IMR-90 (cell line): Measurements from ENCODE around the gene SEC22A. TPM values are rescaled to one million over a fixed set of nuclear protein-coding genes. Genes with fewer than 3 reads are reported as not detected.

ENCODE experiments used
- ATAC-seq: fragments of 200-7000 bp; cut with Tn5 transposase; 2 replicates; pipeline ENCODE4 v1.9.1; 2020; ENCODE audit warnings: low read depth, mild to moderate bottlenecking, moderate library complexity
- BruUV-seq: library from RNA; stranded (reverse); fragments of 400-500 nt; replicated peaks from 2 replicates; lab custom pipeline; 2021; lab: Mats Ljungman, UMichigan
- CTCF ChIA-PET: fragments of 300-600 bp; formaldehyde crosslinking; extraction: SDS; loops from one replicate; lab custom pipeline; 2021; ENCODE audit warnings: antibody characterized with exemption; lab: Yijun Ruan, JAX
- POLR2A ChIA-PET: fragments of 300-600 bp; sonication (Branson Sonifier 250); formaldehyde crosslinking; loops from one replicate; lab custom pipeline; 2022; ENCODE audit warnings: antibody characterized with exemption; ENCODE audit not compliant: unreplicated experiment; lab: Charles Lee
- DNase-seq: peaks from one replicate; pipeline ENCODE4 v3.0.0; 2013
- H2AFZ ChIP-seq: replicated peaks from 2 replicates; pipeline ENCODE3; 2013; ENCODE audit warnings: low read length, mild to moderate bottlenecking; ENCODE audit not compliant: poor library complexity
- H2AK5ac ChIP-seq: 2 replicates; pipeline ENCODE4 v1.6.1; 2013; ENCODE audit warnings: low read depth, low read length, inconsistent platforms
- H2AK9ac ChIP-seq: replicated peaks from 2 replicates; pipeline ENCODE3; 2013; ENCODE audit warnings: mild to moderate bottlenecking, low read depth, low read length, moderate library complexity; ENCODE audit not compliant: poor library complexity
- H2BK120ac ChIP-seq: 2 replicates; pipeline ENCODE4 v1.6.1; 2013; ENCODE audit warnings: low read depth, low read length, inconsistent platforms
- H2BK15ac ChIP-seq: 3 replicates; pipeline ENCODE4 v1.6.1; 2013; ENCODE audit warnings: low read depth, low read length, inconsistent platforms
- H2BK20ac ChIP-seq: 2 replicates; pipeline ENCODE4 v1.6.1; 2013; ENCODE audit warnings: low read depth, mild to moderate bottlenecking, inconsistent platforms, low read length, moderate library complexity
- H2BK5ac ChIP-seq: 2 replicates; pipeline ENCODE4 v1.6.1; 2013; ENCODE audit warnings: mild to moderate bottlenecking, low read depth, low read length, inconsistent platforms; ENCODE audit not compliant: poor library complexity, severe bottlenecking
- H3K14ac ChIP-seq: replicated peaks from 2 replicates; pipeline ENCODE4 v1.6.1; 2013; ENCODE audit warnings: low read depth, low read length, inconsistent platforms
- H3K18ac ChIP-seq: 2 replicates; pipeline ENCODE4 v1.6.1; 2013; ENCODE audit warnings: low read depth, low read length, control low read depth
- H3K23ac ChIP-seq: 2 replicates; pipeline ENCODE4 v1.6.1; 2013; ENCODE audit warnings: low read depth, low read length, inconsistent platforms
- H3K27ac ChIP-seq: 2 replicates; pipeline ENCODE4 v1.5.1; 2013; ENCODE audit warnings: mild to moderate bottlenecking, control low read depth, low read length; ENCODE audit not compliant: insufficient read depth
- H3K27me3 ChIP-seq: 2 replicates; pipeline ENCODE4 v1.6.1; 2013; ENCODE audit warnings: low read length; ENCODE audit not compliant: control insufficient read depth, insufficient read depth
- H3K36me3 ChIP-seq: 2 replicates; pipeline ENCODE4 v1.6.1; 2013; ENCODE audit warnings: low read length, mixed read lengths; ENCODE audit not compliant: control insufficient read depth, insufficient read depth
- H3K4ac ChIP-seq: 2 replicates; pipeline ENCODE4 v1.6.1; 2013; ENCODE audit warnings: low read depth, low read length, inconsistent platforms
- H3K4me1 ChIP-seq: 2 replicates; pipeline ENCODE4 v1.6.1; 2013; ENCODE audit warnings: low read length, mixed read lengths; ENCODE audit not compliant: control insufficient read depth, insufficient read depth
- H3K4me2 ChIP-seq: 2 replicates; pipeline ENCODE4 v1.6.1; 2013; ENCODE audit warnings: low read depth, mild to moderate bottlenecking, control low read depth, low read length, moderate library complexity
- H3K4me3 ChIP-seq: 2 replicates; pipeline ENCODE4 v1.5.1; 2013; ENCODE audit warnings: low read depth, mild to moderate bottlenecking, control low read depth, low read length, moderate library complexity; ENCODE audit not compliant: insufficient read depth
- H3K56ac ChIP-seq: 2 replicates; pipeline ENCODE4 v1.6.1; 2013; ENCODE audit warnings: low read length, inconsistent platforms; ENCODE audit not compliant: insufficient read depth; ENCODE audit errors: extremely low read depth
- H3K79me1 ChIP-seq, 2 experiments: 2 replicates each; pipeline ENCODE4 v1.6.1; 2013; ENCODE audit warnings: low read length in 2 of 2, inconsistent platforms in 1 of 2, low read depth in 1 of 2
- H3K9ac ChIP-seq: 2 replicates; pipeline ENCODE4 v1.6.1; 2013; ENCODE audit warnings: low read depth, low read length, control low read depth
- H3K9me1 ChIP-seq: 2 replicates; pipeline ENCODE4 v1.6.1; 2013; ENCODE audit warnings: low read length, inconsistent platforms; ENCODE audit not compliant: insufficient read depth
- H3K9me3 ChIP-seq: 2 replicates; pipeline ENCODE4 v1.6.1; 2013; ENCODE audit warnings: low read length; ENCODE audit not compliant: control insufficient read depth, insufficient read depth
- H4K20me1 ChIP-seq: 2 replicates; pipeline ENCODE4 v1.6.1; 2013; ENCODE audit warnings: low read length, inconsistent platforms; ENCODE audit not compliant: insufficient read depth
- H4K5ac ChIP-seq: 2 replicates; pipeline ENCODE4 v1.6.1; 2013; ENCODE audit warnings: mild to moderate bottlenecking, low read depth, low read length, control low read depth
- H4K8ac ChIP-seq, 2 experiments: 2 replicates each; pipeline ENCODE4 v1.6.1; 2013; ENCODE audit warnings: low read depth in 2 of 2, low read length in 2 of 2, control low read depth in 1 of 2, inconsistent platforms in 1 of 2
- H4K91ac ChIP-seq: 2 replicates; pipeline ENCODE4 v1.6.1; 2013; ENCODE audit warnings: low read depth, low read length, inconsistent platforms; ENCODE audit not compliant: insufficient read depth
- CTCF ChIP-seq: conservative IDR thresholded peaks from 2 replicates; pipeline ENCODE4 v1.5.1; 2012; ENCODE audit warnings: mild to moderate bottlenecking, low read depth, low read length, improper control_type of control experiment
- FOS ChIP-seq: fragments of 150-350 bp; IDR thresholded peaks from 2 replicates; pipeline ENCODE4 v1.6.1; 2016; ENCODE audit warnings: low read depth, low read length
- RAD21 ChIP-seq: IDR thresholded peaks from 2 replicates; pipeline ENCODE4 v1.6.1; 2012; ENCODE audit warnings: low read length, improper control_type of control experiment
- SMC3 ChIP-seq: fragments of 150-350 bp; IDR thresholded peaks from 2 replicates; pipeline ENCODE4 v1.6.1; 2016; ENCODE audit warnings: low read depth, mild to moderate bottlenecking, antibody characterized with exemption, low read length, moderate library complexity
- USF2 ChIP-seq: fragments of 150-350 bp; IDR thresholded peaks from 2 replicates; pipeline ENCODE4 v1.6.1; 2017; ENCODE audit warnings: mild to moderate bottlenecking, antibody characterized with exemption, low read length, low read depth
- WGBS, 2 experiments: methylation state at CpG; one replicate each; pipeline versions ENCODE4 v1.1.5 to v1.1.7; 2013; ENCODE audit warnings: missing lambda C conversion rate in 2 of 2; ENCODE audit not compliant: insufficient read length in 1 of 2; ENCODE audit errors: extremely low coverage in 2 of 2; 5-methylcytosine and 5-hydroxymethylcytosine counted together
- dilution Hi-C: fragments of 300-500 bp; cut with HindIII; formaldehyde crosslinking; loops from one replicate; pipeline ENCODE4 v1.14.3; 2018; ENCODE audit warnings: low sequenced_read_pairs; ENCODE audit not compliant: unreplicated experiment
- in situ Hi-C: fragments of 300-500 bp; cut with MboI; formaldehyde crosslinking; loops from 3 replicates; pipeline ENCODE4 v1.14.3; 2019; ENCODE audit warnings: low sequenced_read_pairs, inconsistent platforms, mixed read lengths
- intact Hi-C: fragments of 100-400 bp; cut with micrococcal nuclease; formaldehyde crosslinking; loops from 2 replicates; pipeline ENCODE4 v1.10.0; 2022
- polyA plus RNA-seq, 3 experiments: library from polyadenylated mRNA; depleted of rRNA; stranded (reverse); fragments of >200 nt; gene quantifications; 2 replicates each; pipeline ENCODE4 v1.2.3, GENCODE V29; 2012; ENCODE audit warnings: low replicate concordance in 1 of 3
- total RNA-seq: library from RNA; depleted of rRNA; stranded (reverse); fragments of >200 nt; gene quantifications from 2 replicates; pipeline ENCODE4 v1.2.3, GENCODE V29; 2012

The SEC22A gene
- total and polyA plus RNA-seq, 2 of the 4 experiments (the other 2 are of a cell fraction): 17.5 to 36.0 TPM

- Histone ChIP-seq H3K23ac (no peak overlapping the region), H3K18ac (no peak overlapping the region), H3K9me3 (no peaks in the 10 kb centered on the region), H3K27ac (no peak overlapping the region), H2AFZ (no peak overlapping the region), H2BK5ac (no peak overlapping the region), H2AK5ac (no peak overlapping the region), H2BK120ac (no peak overlapping the region), H4K8ac (no peak overlapping the region), H3K9me1 (no peaks in the 10 kb centered on the region), H3K79me1 (no peaks in the 10 kb centered on the region), H2AK9ac (no peak overlapping the region), H2BK20ac (no peak overlapping the region), H4K20me1 (no peaks in the 10 kb centered on the region), H3K4me2 (peak overlapping the region; percentile 32; the same call in 1 of the 2 replicates), H3K27me3 (no peaks in the 10 kb centered on the region), H3K4ac (no peak overlapping the region), H3K56ac (no peak overlapping the region), H4K5ac (no peak overlapping the region), H3K4me1 (no peaks in the 10 kb centered on the region), H4K91ac (no peak overlapping the region), H3K14ac (no peak overlapping the region), H3K36me3 (no peaks in the 10 kb centered on the region), H2BK15ac (no peak overlapping the region), H3K9ac (no peak overlapping the region), H3K4me3 (no peak overlapping the region)
- DNase-seq: peak; percentile 19
- dilution Hi-C loops: no loop called here
- peak; percentile 96 for ATAC-seq
- intact Hi-C loops: loop anchor here (2.0 kb wide), 1 partner anchor 252 kb away; no protein-coding TSS in a partner anchor
- ChIA-PET POLR2A (no interaction called here), CTCF (interaction anchor here (0.7 kb wide), 1 partner anchor 9 kb away, joined by 6 read pairs; no protein-coding TSS in a partner anchor)
- TF ChIP-seq CTCF (peak; percentile 50), RAD21 (peak; percentile 48), FOS (no peak), USF2 (no peak), SMC3 (peak; percentile 36; the same call in 1 of the 2 replicates)
- BruUV-seq: no TSS peak
- in situ Hi-C loops: no loop called here
- WGBS, 2 experiments: no CpG with 5 or more reads among the region's 10 CpGs
Observed at GRCh38 chr3:123194552-123194951, 7.2 kb upstream of the SEC22A start.
